Measurements from ENCODE around the gene C18orf32. TPM values are rescaled to one million over a fixed set of nuclear protein-coding genes. Genes with fewer than 3 reads are reported as not detected.
A peak's percentile ranks its signal among the peaks of the same experiment; 100 is the strongest.
"Not testable (repeated sequence)": the region's sequence is repeated elsewhere in the genome, so short reads cannot be mapped to it uniquely, and the experiment has no call there.

The C18orf32 gene
- total RNA-seq, 1 donor from 2014 or later: 9.0 TPM

DNA sequence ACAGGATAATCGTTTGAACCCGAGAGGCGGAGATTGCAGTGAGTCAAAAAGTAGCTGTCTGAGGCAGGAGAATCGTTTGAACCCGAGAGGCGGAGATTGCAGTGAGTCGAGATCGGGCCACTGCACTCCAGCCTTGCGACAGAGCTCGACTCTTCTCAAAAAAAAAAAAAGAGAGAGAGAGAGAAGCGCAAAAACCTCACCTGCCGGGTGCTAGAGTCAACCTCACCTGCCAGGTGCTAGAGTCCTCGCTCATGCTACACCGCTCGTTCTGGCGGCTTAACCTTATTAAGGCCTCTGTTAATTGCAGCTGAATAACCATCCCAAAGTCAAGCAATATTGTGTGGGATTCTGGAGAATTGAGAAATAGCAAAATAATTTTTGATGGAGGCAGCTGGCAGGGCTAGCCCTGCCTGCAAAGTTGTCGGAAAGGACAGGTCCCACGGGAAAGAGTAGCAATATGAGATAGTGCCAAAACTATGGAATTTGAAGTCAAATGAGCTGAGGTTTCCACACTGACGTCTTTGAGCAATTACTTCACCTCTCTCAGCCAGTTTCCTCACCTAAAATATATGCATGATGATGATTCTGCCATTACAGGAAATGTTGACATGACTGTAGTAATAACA is 25.9 kb downstream of the C18orf32 start:
- FAIRE-seq (no peak), DNase-seq (ENCODE audit: low read depth) (peak; percentile 28)
- TF ChIP-seq, protein P1, sequence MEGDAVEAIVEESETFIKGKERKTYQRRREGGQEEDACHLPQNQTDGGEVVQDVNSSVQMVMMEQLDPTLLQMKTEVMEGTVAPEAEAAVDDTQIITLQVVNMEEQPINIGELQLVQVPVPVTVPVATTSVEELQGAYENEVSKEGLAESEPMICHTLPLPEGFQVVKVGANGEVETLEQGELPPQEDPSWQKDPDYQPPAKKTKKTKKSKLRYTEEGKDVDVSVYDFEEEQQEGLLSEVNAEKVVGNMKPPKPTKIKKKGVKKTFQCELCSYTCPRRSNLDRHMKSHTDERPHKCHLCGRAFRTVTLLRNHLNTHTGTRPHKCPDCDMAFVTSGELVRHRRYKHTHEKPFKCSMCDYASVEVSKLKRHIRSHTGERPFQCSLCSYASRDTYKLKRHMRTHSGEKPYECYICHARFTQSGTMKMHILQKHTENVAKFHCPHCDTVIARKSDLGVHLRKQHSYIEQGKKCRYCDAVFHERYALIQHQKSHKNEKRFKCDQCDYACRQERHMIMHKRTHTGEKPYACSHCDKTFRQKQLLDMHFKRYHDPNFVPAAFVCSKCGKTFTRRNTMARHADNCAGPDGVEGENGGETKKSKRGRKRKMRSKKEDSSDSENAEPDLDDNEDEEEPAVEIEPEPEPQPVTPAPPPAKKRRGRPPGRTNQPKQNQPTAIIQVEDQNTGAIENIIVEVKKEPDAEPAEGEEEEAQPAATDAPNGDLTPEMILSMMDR (IDR thresholded peaks at IDR 0.05; ENCODE audit: insufficient read depth, low read length, severe bottlenecking): no peak
- Histone ChIP-seq H3K4me3 (ENCODE audit: low read depth, low read length) (peak overlapping the region; percentile 93), H3K27me3 (ENCODE audit: control insufficient read depth, insufficient read depth, low read length) (no peaks in the 10 kb centered on the region), H3K36me3 (ENCODE audit: control insufficient read depth, insufficient read depth, low read length) (no peaks in the 10 kb centered on the region)

DNA sequence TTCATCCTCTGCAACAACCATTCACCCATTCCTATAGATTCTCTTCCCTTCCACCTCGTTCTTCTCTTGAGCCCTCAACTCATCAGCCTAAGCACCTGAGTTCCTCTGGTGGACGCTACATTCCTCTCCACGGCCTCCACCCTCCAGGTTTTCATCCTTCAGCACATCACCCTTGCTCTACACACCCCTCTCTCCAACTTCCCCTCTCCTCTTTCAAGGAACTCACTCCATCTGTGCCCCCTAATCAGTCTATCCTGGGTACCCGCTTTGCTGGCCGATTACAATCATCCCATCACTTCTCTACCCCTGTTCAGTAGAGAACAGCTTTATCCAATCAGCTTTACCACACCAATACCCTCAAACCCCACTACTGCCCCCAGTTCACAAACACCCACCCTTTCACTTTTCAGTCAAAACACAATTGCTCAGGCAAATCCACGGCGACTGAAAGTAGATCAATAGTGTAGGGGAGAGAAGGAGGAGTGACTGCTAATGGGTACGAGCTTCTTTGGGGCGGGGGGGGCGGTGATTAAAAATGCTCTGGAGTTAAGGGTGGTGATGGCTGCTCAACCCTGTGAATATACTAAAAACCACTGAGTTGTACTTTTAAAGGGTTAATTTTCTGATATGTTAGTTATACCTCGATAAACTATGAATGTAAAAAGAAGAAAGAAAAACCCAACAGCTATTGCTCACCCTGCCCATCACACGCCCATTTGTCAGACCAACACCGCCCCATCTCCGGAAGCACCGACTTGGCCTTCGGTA is 27.4 kb downstream of the C18orf32 start:
- H3K4me3 ChIP-seq (ENCODE audit: low read depth, low read length): peak overlapping the region; percentile 93
- no peaks in the 10 kb centered on the region for H3K27me3 ChIP-seq (ENCODE audit: control insufficient read depth, insufficient read depth, low read length)
- H3K36me3 ChIP-seq (ENCODE audit: control insufficient read depth, insufficient read depth, low read length): no peaks in the 10 kb centered on the region
- FAIRE-seq (no peak), DNase-seq (ENCODE audit: low read depth) (peak; percentile 33)
- TF ChIP-seq, protein P1 (IDR thresholded peaks at IDR 0.05; ENCODE audit: insufficient read depth, low read length, severe bottlenecking): no peak

DNA sequence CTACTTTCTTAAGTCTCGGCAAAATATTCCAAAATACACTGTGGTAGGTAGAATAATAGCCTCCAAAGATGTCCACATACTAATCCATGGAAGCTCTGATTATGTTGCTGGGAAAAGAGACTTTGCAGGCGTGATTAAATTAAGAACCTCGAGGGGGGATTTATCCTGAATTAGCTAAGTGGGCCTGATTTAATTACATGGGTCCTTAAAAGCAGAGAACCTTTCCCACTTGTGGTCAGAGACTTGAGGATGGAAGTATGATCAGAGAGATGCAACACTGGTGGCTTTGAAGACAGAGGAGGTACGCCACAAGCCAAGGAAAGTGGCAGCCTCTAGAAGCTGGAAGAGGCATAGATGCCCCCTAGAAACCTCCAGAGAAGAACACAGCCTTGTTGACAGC is 29.4 kb downstream of the C18orf32 start:
- H3K27me3 ChIP-seq (ENCODE audit: control insufficient read depth, insufficient read depth, low read length): no peaks in the 10 kb centered on the region
- TF ChIP-seq, protein P1 (IDR thresholded peaks at IDR 0.05; ENCODE audit: insufficient read depth, low read length, severe bottlenecking): no peak
- no peak for DNase-seq (ENCODE audit: low read depth)
- H3K36me3 ChIP-seq (ENCODE audit: control insufficient read depth, insufficient read depth, low read length): no peaks in the 10 kb centered on the region
- no peak for FAIRE-seq
- no peak overlapping the region for H3K4me3 ChIP-seq (ENCODE audit: low read depth, low read length)

DNA sequence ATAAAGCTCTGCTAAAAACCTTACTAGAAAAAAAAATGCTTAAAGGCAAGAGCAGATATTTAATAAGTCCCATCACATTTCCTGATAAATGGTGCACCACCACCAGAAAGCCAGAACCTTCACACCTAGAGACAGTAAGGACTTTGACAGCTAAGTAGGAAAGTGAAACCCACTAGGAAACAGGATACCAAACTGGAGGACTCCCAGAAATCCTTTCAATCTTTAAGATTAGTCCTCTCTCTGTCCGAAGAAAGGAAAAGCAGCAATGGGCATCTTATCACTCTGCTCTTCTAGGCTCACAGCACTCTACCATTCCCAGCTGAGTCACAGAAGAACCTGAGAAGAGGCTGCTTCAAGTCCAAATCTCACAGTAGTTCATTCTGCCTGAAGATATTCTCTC is 30.2 kb downstream of the C18orf32 start:
- DNase-seq (ENCODE audit: low read depth) (no peak), FAIRE-seq (no peak)
- no peak overlapping the region for H3K4me3 ChIP-seq (ENCODE audit: low read depth, low read length)
- no peaks in the 10 kb centered on the region for H3K27me3 ChIP-seq (ENCODE audit: control insufficient read depth, insufficient read depth, low read length)
- TF ChIP-seq, protein P1 (IDR thresholded peaks at IDR 0.05; ENCODE audit: insufficient read depth, low read length, severe bottlenecking): no peak
- H3K36me3 ChIP-seq (ENCODE audit: control insufficient read depth, insufficient read depth, low read length): no peaks in the 10 kb centered on the region

DNA sequence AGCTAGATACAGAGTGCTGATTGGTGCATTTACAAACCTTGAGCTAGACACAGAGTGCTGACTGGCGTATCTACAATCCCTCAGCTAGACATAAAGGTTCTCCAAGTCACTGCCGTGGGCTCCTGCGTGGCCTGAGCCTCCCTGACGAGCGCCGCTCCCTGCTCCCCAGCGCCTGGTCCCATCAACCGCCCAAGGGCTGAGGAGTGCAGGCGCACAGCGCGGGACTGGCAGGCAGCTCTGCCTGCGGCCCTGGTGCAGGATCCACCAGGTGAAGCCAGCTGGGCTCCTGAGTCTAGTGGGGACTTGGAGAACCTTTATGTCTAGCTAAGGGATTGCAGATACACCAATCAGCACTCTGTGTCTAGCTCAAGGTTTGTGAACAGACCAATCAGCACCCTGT is 34.5 kb downstream of the C18orf32 start:
- not testable (repeated sequence) for H3K27me3 ChIP-seq (ENCODE audit: control insufficient read depth, insufficient read depth, low read length); DNase-seq (ENCODE audit: low read depth); H3K4me3 ChIP-seq (ENCODE audit: low read depth, low read length); FAIRE-seq; H3K36me3 ChIP-seq (ENCODE audit: control insufficient read depth, insufficient read depth, low read length)

DNA sequence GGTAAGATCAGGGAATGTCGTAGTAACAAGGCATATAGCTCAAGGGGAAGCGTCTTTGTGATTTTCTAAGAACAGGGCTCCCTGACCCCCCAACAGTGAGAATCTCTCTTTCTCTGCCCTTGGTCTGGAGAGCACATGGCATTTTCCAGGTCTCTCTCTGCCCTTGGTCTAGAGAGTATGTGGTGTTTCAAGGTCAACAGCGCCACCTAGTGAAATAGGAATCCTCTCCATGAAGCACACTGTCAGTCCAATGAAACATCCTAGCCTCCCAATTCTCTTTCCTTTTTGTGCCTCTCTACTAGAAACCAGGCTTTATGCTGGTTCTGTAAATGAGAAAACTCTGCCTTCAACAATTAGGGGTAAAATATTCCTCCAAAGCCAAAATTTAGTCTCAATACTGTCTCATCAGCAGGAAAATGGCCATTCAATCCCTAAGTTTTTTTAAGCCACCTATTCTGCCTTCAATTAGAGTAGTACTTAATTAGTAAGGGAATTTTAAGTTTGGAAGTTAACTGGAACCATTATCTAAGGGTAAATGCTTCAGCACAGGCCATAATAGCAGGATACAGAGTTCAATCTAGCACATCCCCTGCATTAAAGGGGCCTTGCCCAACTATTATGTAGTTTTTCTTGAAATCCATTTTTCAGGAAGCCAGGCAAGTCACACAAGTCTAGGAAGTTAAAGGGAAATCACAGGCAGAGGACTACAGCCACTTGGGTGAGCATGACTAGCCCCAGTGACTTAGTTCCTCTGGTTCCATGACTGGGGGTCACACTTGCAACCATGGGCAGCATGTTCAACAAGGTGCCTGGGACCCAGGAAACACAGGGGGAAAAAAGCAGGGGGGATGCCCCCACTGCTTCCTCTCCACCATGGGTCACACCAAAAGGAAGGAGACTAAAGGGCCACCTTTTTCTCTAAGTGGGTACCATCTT is 39.0 kb downstream of the C18orf32 start:
- Histone ChIP-seq H3K4me3 (ENCODE audit: low read depth, low read length) (no peak overlapping the region), H3K36me3 (ENCODE audit: control insufficient read depth, insufficient read depth, low read length) (no peaks in the 10 kb centered on the region), H3K27me3 (ENCODE audit: control insufficient read depth, insufficient read depth, low read length) (no peaks in the 10 kb centered on the region)
- peak; percentile 50 for DNase-seq (ENCODE audit: low read depth)
- FAIRE-seq: peak; percentile 68
- TF ChIP-seq, protein P1 (IDR thresholded peaks at IDR 0.05; ENCODE audit: insufficient read depth, low read length, severe bottlenecking): peak; percentile 69

Measured in bronchial epithelial cell (primary cell).